ENCODE results near the gene XAF1.
"Not testable (repeated sequence)": the region's sequence is repeated elsewhere in the genome, so short reads cannot be mapped to it uniquely, and the experiment has no call there.

The XAF1 gene

GRCh38 chr17:6753546-6753945, 2.3 kb upstream of the XAF1 start:
- no peak for DNase-seq (ENCODE audit: low spot score)

GRCh38 chr17:6755281-6755680, 565 bp upstream of the XAF1 start:
- DNase-seq (ENCODE audit: low spot score): no peak

- DNase-seq (ENCODE audit: low spot score): no peak
These were observed 682 bp downstream of the XAF1 start for GRCh38 chr17:6756425-6757031.

- no peak for DNase-seq (ENCODE audit: low spot score)
These were observed 1.9 kb downstream of the XAF1 start for GRCh38 chr17:6757747-6758146.

- DNase-seq (ENCODE audit: low spot score): no peak
These were observed 5.9 kb downstream of the XAF1 start for GRCh38 chr17:6761779-6762178.

GRCh38 chr17:6768447-6768846, 12.6 kb downstream of the XAF1 start:
- no peak for DNase-seq (ENCODE audit: low spot score)

GRCh38 chr17:6772016-6772415, 16.2 kb downstream of the XAF1 start:
- DNase-seq (ENCODE audit: low spot score): no peak

- not testable (repeated sequence) for DNase-seq (ENCODE audit: low spot score)
These were observed 19.1 kb downstream of the XAF1 start for GRCh38 chr17:6774906-6775305.

- DNase-seq (ENCODE audit: low spot score): no peak
These were observed 20.1 kb downstream of the XAF1 start, which contains the start of gene FBXO39 for GRCh38 chr17:6775871-6776405. Gene FBXO39 (plus strand): TSS chr17:6776215. CDS start chr17:6779869, 3,654 bp downstream.

GRCh38 chr17:6779411-6779810, 23.6 kb downstream of the XAF1 start:
- DNase-seq (ENCODE audit: low spot score): no peak

GRCh38 chr17:6780001-6780400, 24.2 kb downstream of the XAF1 start:
- DNase-seq (ENCODE audit: low spot score): no peak

- DNase-seq (ENCODE audit: low spot score): no peak
These were observed 25.0 kb downstream of the XAF1 start for GRCh38 chr17:6780886-6781285.

- DNase-seq (ENCODE audit: low spot score): no peak
These were observed 26.4 kb downstream of the XAF1 start for GRCh38 chr17:6782244-6782643.

GRCh38 chr17:6786618-6787017, 30.8 kb downstream of the XAF1 start:
- no peak for DNase-seq (ENCODE audit: low spot score)

GRCh38 chr17:6787081-6787693, 31.3 kb downstream of the XAF1 start:
- no peak for DNase-seq (ENCODE audit: low spot score)

- DNase-seq (ENCODE audit: low spot score): no peak
These were observed 33.3 kb downstream of the XAF1 start for GRCh38 chr17:6789146-6789545.

GRCh38 chr17:6793748-6794493, 38.1 kb downstream of the XAF1 start:
- DNase-seq (ENCODE audit: low spot score): no peak

GRCh38 chr17:6796017-6796886, 40.4 kb downstream of the XAF1 start:
- no peak for DNase-seq (ENCODE audit: low spot score)

- DNase-seq (ENCODE audit: low spot score): no peak
These were observed 41.1 kb downstream of the XAF1 start for GRCh38 chr17:6796887-6797490.

- no peak for DNase-seq (ENCODE audit: low spot score)
These were observed 42.0 kb downstream of the XAF1 start for GRCh38 chr17:6797718-6798351.

GRCh38 chr17:6799738-6800137, 43.9 kb downstream of the XAF1 start:
- no peak for DNase-seq (ENCODE audit: low spot score)

Data from globus pallidus (tissue), 1 donor.